Activated CD8-positive, alpha-beta T cell treated with anti-CD3 and anti-CD28 coated beads, Interleukin-2, amount 10 ng/mL, durations not matched to agents 7 days and 5 days (primary cell): Measurements from ENCODE around the gene OSBPL8. TPM values are rescaled to one million over a fixed set of nuclear protein-coding genes. Genes with fewer than 3 reads are reported as not detected.
"Not testable (repeated sequence)": the region's sequence is repeated elsewhere in the genome, so short reads cannot be mapped to it uniquely, and the experiment has no call there.

Source experiments
- ATAC-seq: fragments of 150-1000 bp; cut with Tn5 transposase; one replicate; pipeline ENCODE4 v1.10.0; 2021; ENCODE audit warnings: moderate library complexity
- CTCF ChIA-PET: fragments of 350-600 bp; sonication (Branson Sonifier 250); formaldehyde crosslinking; loops from one replicate; lab custom pipeline; 2021; ENCODE audit warnings: antibody characterized with exemption; lab: Charles Lee
- POLR2A ChIA-PET: fragments of 350-600 bp; sonication (Branson Sonifier 250); formaldehyde crosslinking; loops from one replicate; lab custom pipeline; 2021; ENCODE audit warnings: antibody characterized with exemption; lab: Charles Lee
- DNase-seq: peaks from one replicate; pipeline ENCODE4 v3.0.0-alpha.2; 2020
- H3K27ac Mint-ChIP-seq: one replicate; pipeline ENCODE4 v1.8.0; 2021; ENCODE audit warnings: mild to moderate bottlenecking, mixed read lengths
- H3K27me3 Mint-ChIP-seq: one replicate; pipeline ENCODE4 v1.8.0; 2021; ENCODE audit warnings: low read depth, mixed read lengths
- H3K36me3 Mint-ChIP-seq: one replicate; pipeline ENCODE4 v1.8.0; 2021; ENCODE audit warnings: low read depth, mixed read lengths
- H3K4me1 Mint-ChIP-seq: one replicate; pipeline ENCODE4 v1.8.0; 2021; ENCODE audit warnings: low read depth, mixed read lengths
- H3K4me3 Mint-ChIP-seq: one replicate; pipeline ENCODE4 v1.8.0; 2021; ENCODE audit warnings: mild to moderate bottlenecking, mixed read lengths
- H3K9me3 Mint-ChIP-seq: one replicate; pipeline ENCODE4 v1.8.0; 2022; ENCODE audit warnings: mixed read lengths; ENCODE audit not compliant: insufficient read depth
- total RNA-seq, 2 experiments: library from RNA; stranded (reverse); gene quantifications; one replicate each; pipeline ENCODE4 v1.2.3, GENCODE V29; 2021

The OSBPL8 gene
- total RNA-seq, 2 experiments from 2014 or later, result 113 to 119 TPM

GRCh38 chr12:76491292-76491691 is 68.3 kb downstream of the OSBPL8 start:
- Mint-ChIP-seq H3K36me3 (peaks cover 63% of the 10 kb centered on the region), H3K4me1 (peaks cover 9% of the 10 kb centered on the region), H3K9me3 (peaks cover 18% of the 10 kb centered on the region), H3K27ac (no peak overlapping the region), H3K27me3 (no peaks in the 10 kb centered on the region), H3K4me3 (no peak overlapping the region)
- DNase-seq (no peak), ATAC-seq (no peak)
- ChIA-PET CTCF (no interaction called here), POLR2A (no interaction called here)

GRCh38 chr12:76490763-76491162 is 68.8 kb downstream of the OSBPL8 start:
- CTCF ChIA-PET, result no interaction called here
- peaks cover 61% of the 10 kb centered on the region for H3K36me3 Mint-ChIP-seq
- POLR2A ChIA-PET, result no interaction called here

GRCh38 chr12:76489737-76490136 is 69.8 kb downstream of the OSBPL8 start:
- no peaks in the 10 kb centered on the region for H3K27me3 Mint-ChIP-seq
- H3K36me3 Mint-ChIP-seq, result peaks cover 55% of the 10 kb centered on the region
- peaks cover 13% of the 10 kb centered on the region for H3K9me3 Mint-ChIP-seq
- ATAC-seq (no peak), DNase-seq (no peak)
- H3K27ac Mint-ChIP-seq, result no peak overlapping the region
- peaks cover 7% of the 10 kb centered on the region for H3K4me1 Mint-ChIP-seq
- POLR2A ChIA-PET, result no interaction called here
- CTCF ChIA-PET, result no interaction called here
- no peak overlapping the region for H3K4me3 Mint-ChIP-seq

More at GRCh38 chr12:76490763-76491162, 68.8 kb downstream of the OSBPL8 start:
- Mint-ChIP-seq H3K27me3 (no peaks in the 10 kb centered on the region), H3K9me3 (peaks cover 18% of the 10 kb centered on the region), H3K4me3 (no peak overlapping the region), H3K4me1 (peaks cover 8% of the 10 kb centered on the region), H3K27ac (no peak overlapping the region)
- DNase-seq, result no peak
- no peak for ATAC-seq

- ATAC-seq, result no peak
- Mint-ChIP-seq H3K27ac (no peak overlapping the region), H3K36me3 (peaks cover 43% of the 10 kb centered on the region), H3K9me3 (no peaks in the 10 kb centered on the region), H3K27me3 (no peaks in the 10 kb centered on the region), H3K4me3 (no peak overlapping the region), H3K4me1 (peaks cover 18% of the 10 kb centered on the region)
- DNase-seq, result no peak
- POLR2A ChIA-PET, result no interaction called here
- CTCF ChIA-PET, result no interaction called here
These were observed 73.6 kb downstream of the OSBPL8 start for GRCh38 chr12:76486011-76486410.

GRCh38 chr12:76480796-76481195 is 78.8 kb downstream of the OSBPL8 start:
- peaks cover 23% of the 10 kb centered on the region for H3K36me3 Mint-ChIP-seq
- CTCF ChIA-PET, result interaction anchor here (1.0 kb wide), 1 partner anchor 106 kb away, joined by 3 read pairs; no protein-coding TSS in a partner anchor
- H3K27ac Mint-ChIP-seq, result no peak overlapping the region

GRCh38 chr12:76478045-76478444 is 81.5 kb downstream of the OSBPL8 start:
- peaks cover 11% of the 10 kb centered on the region for H3K4me1 Mint-ChIP-seq
- H3K4me3 Mint-ChIP-seq, result no peak overlapping the region
- H3K27ac Mint-ChIP-seq, result no peak overlapping the region
- no peaks in the 10 kb centered on the region for H3K9me3 Mint-ChIP-seq
- POLR2A ChIA-PET, result no interaction called here
- ATAC-seq (no peak), DNase-seq (no peak)
- CTCF ChIA-PET, result no interaction called here
- H3K36me3 Mint-ChIP-seq, result peaks cover 16% of the 10 kb centered on the region
- no peaks in the 10 kb centered on the region for H3K27me3 Mint-ChIP-seq

More at GRCh38 chr12:76480796-76481195, 78.8 kb downstream of the OSBPL8 start:
- H3K4me1 Mint-ChIP-seq, result peaks cover 14% of the 10 kb centered on the region
- ATAC-seq (no peak), DNase-seq (no peak)
- no peak overlapping the region for H3K4me3 Mint-ChIP-seq
- H3K9me3 Mint-ChIP-seq, result no peaks in the 10 kb centered on the region
- POLR2A ChIA-PET, result no interaction called here
- no peaks in the 10 kb centered on the region for H3K27me3 Mint-ChIP-seq

- H3K4me3 Mint-ChIP-seq, H3K9me3 Mint-ChIP-seq, POLR2A ChIA-PET, ATAC-seq, H3K27me3 Mint-ChIP-seq, DNase-seq, H3K4me1 Mint-ChIP-seq, H3K36me3 Mint-ChIP-seq, CTCF ChIA-PET, H3K27ac Mint-ChIP-seq: not testable (repeated sequence)
These were observed 86.7 kb downstream of the OSBPL8 start for GRCh38 chr12:76472862-76473261.

GRCh38 chr12:76471579-76471978 is 88.0 kb downstream of the OSBPL8 start:
- ChIA-PET POLR2A (interaction anchor here (0.8 kb wide), 1 partner anchor 223 kb away, joined by 3 read pairs; no protein-coding TSS in a partner anchor), CTCF (interaction anchor here (1.0 kb wide), 1 partner anchor 15 kb away, joined by 3 read pairs; no protein-coding TSS in a partner anchor)
- H3K27ac Mint-ChIP-seq, result no peak overlapping the region

GRCh38 chr12:76470028-76470939 is 89.3 kb downstream of the OSBPL8 start:
- CTCF ChIA-PET, result interaction anchor here (1.6 to 2.8 kb wide), 2 partner anchors 15 to 116 kb away, joined by 8 to 11 read pairs; no protein-coding TSS in a partner anchor
- H3K4me3 Mint-ChIP-seq, result no peak overlapping the region
- POLR2A ChIA-PET, result no interaction called here

More at GRCh38 chr12:76471579-76471978, 88.0 kb downstream of the OSBPL8 start:
- Mint-ChIP-seq H3K27me3 (no peaks in the 10 kb centered on the region), H3K9me3 (no peaks in the 10 kb centered on the region), H3K36me3 (no peaks in the 10 kb centered on the region), H3K4me1 (no peaks in the 10 kb centered on the region), H3K4me3 (no peak overlapping the region)
- no peak for ATAC-seq
- DNase-seq, result no peak

GRCh38 chr12:76464631-76465166 is 94.9 kb downstream of the OSBPL8 start:
- ChIA-PET CTCF (interaction anchor here (1.8 to 3.5 kb wide), 2 partner anchors 9 to 121 kb away, joined by 5 to 15 read pairs; no protein-coding TSS in a partner anchor), POLR2A (no interaction called here)
- peaks cover 3% of the 10 kb centered on the region for H3K36me3 Mint-ChIP-seq
- H3K27me3 Mint-ChIP-seq, result no peaks in the 10 kb centered on the region
- no peaks in the 10 kb centered on the region for H3K9me3 Mint-ChIP-seq
- DNase-seq (no peak), ATAC-seq (no peak)
- no peak overlapping the region for H3K27ac Mint-ChIP-seq
- no peak overlapping the region for H3K4me3 Mint-ChIP-seq
- no peaks in the 10 kb centered on the region for H3K4me1 Mint-ChIP-seq

More at GRCh38 chr12:76470028-76470939, 89.3 kb downstream of the OSBPL8 start:
- Mint-ChIP-seq H3K27ac (no peak overlapping the region), H3K27me3 (no peaks in the 10 kb centered on the region), H3K4me1 (no peaks in the 10 kb centered on the region), H3K36me3 (no peaks in the 10 kb centered on the region), H3K9me3 (no peaks in the 10 kb centered on the region)
- ATAC-seq (peak; percentile 58), DNase-seq (no peak)

- no peaks in the 10 kb centered on the region for H3K9me3 Mint-ChIP-seq
- H3K36me3 Mint-ChIP-seq, result peaks cover 3% of the 10 kb centered on the region
- ChIA-PET CTCF (interaction anchor here (1.8 to 3.5 kb wide), 2 partner anchors 7 to 123 kb away, joined by 5 to 15 read pairs; no protein-coding TSS in a partner anchor), POLR2A (no interaction called here)
- H3K27ac Mint-ChIP-seq, result no peak overlapping the region
- no peaks in the 10 kb centered on the region for H3K4me1 Mint-ChIP-seq
- H3K4me3 Mint-ChIP-seq, result no peak overlapping the region
- ATAC-seq (no peak), DNase-seq (no peak)
- no peaks in the 10 kb centered on the region for H3K27me3 Mint-ChIP-seq
These were observed 96.8 kb downstream of the OSBPL8 start for GRCh38 chr12:76462668-76463224.
